CD4-positive, alpha-beta T cell (primary cell): ENCODE results near the gene BAIAP2. TPM values are rescaled to one million over a fixed set of nuclear protein-coding genes. Genes with fewer than 3 reads are reported as not detected.

Experiments used
- ATAC-seq: fragments of 200-7000 bp; cut with Tn5 transposase; one replicate; pipeline ENCODE4 v1.10.0; 2022; ENCODE audit warnings: mild to moderate bottlenecking; ENCODE audit not compliant: poor library complexity
- CTCF ChIA-PET: fragments of 350-600 bp; sonication (Branson Sonifier 250); formaldehyde crosslinking; loops from one replicate; lab custom pipeline; 2021; ENCODE audit warnings: antibody characterized with exemption, inconsistent platforms; lab: Charles Lee
- POLR2A ChIA-PET: fragments of 350-600 bp; sonication (Branson Sonifier 250); formaldehyde crosslinking; loops from one replicate; lab custom pipeline; 2021; ENCODE audit warnings: antibody characterized with exemption, inconsistent platforms; lab: Charles Lee
- DNase-seq, 14 experiments: peaks; one replicate each; pipeline ENCODE4 v3.0.0-alpha.2; 2013 to 2020; ENCODE audit warnings: mixed read lengths in 2 of 14
- H3K27ac ChIP-seq, 2 donors: one replicate each; pipeline versions ENCODE4 v1.5.1 to v1.7.0; 2013; ENCODE audit warnings: low read length in 2 of 2, low read depth in 1 of 2, mild to moderate bottlenecking in 1 of 2
- H3K27me3 ChIP-seq, 2 experiments: 1 replicate in 1 of 2; 2 replicates in 1 of 2; pipeline versions ENCODE4 v1.6.1 to v1.7.0; 2013; ENCODE audit warnings: low read length in 2 of 2, control low read depth in 1 of 2, mild to moderate bottlenecking in 1 of 2, moderate library complexity in 1 of 2; ENCODE audit not compliant: insufficient read depth in 2 of 2, control insufficient read depth in 1 of 2
- H3K36me3 ChIP-seq: one replicate; pipeline ENCODE4 v1.6.1; 2013; ENCODE audit warnings: low read length, control low read depth; ENCODE audit not compliant: insufficient read depth
- H3K4me1 ChIP-seq: one replicate; pipeline ENCODE4 v1.6.1; 2013; ENCODE audit warnings: low read length, control low read depth; ENCODE audit not compliant: insufficient read depth
- H3K4me3 ChIP-seq: one replicate; pipeline ENCODE4 v1.5.1; 2013; ENCODE audit warnings: mild to moderate bottlenecking, low read length, moderate library complexity
- H3K9me3 ChIP-seq, 2 experiments: 1 replicate in 1 of 2; 2 replicates in 1 of 2; pipeline versions ENCODE4 v1.6.1 to v1.7.0; 2013; ENCODE audit warnings: low read length in 2 of 2, mild to moderate bottlenecking in 2 of 2, control low read depth in 1 of 2, moderate library complexity in 1 of 2; ENCODE audit not compliant: control insufficient read depth in 1 of 2, insufficient read depth in 1 of 2
- H3K27ac Mint-ChIP-seq: one replicate; pipeline ENCODE4 v1.8.0; 2020; ENCODE audit warnings: mixed read lengths
- H3K27me3 Mint-ChIP-seq: one replicate; pipeline ENCODE4 v1.8.0; 2021; ENCODE audit warnings: mixed read lengths
- H3K36me3 Mint-ChIP-seq: one replicate; pipeline ENCODE4 v1.8.0; 2021; ENCODE audit warnings: low read depth, mixed read lengths
- H3K4me1 Mint-ChIP-seq: one replicate; pipeline ENCODE4 v1.8.0; 2021; ENCODE audit warnings: low read depth, mixed read lengths
- H3K4me3 Mint-ChIP-seq: one replicate; pipeline ENCODE4 v1.8.0; 2020; ENCODE audit warnings: mild to moderate bottlenecking, mixed read lengths
- H3K9me3 Mint-ChIP-seq: one replicate; pipeline ENCODE4 v1.8.0; 2020; ENCODE audit warnings: mixed read lengths
- CTCF ChIP-seq: fragments of 200-600 bp; IDR thresholded peaks from one replicate; pipeline ENCODE4 v1.8.0; 2022; ENCODE audit warnings: antibody characterized with exemption, mild to moderate bottlenecking
- intact Hi-C, 2 experiments: fragments of 100-400 bp; cut with DNase I in 1 of 2; cut with micrococcal nuclease in 1 of 2; formaldehyde crosslinking; loops; one replicate each; pipeline versions ENCODE4 v1.15.1 to v1.9.0; 2023 to 2025; cut with DNase I, micrococcal nuclease
- total RNA-seq, 174 experiments: library from RNA in 2 of 174; stranded (reverse) in 2 of 174; gene quantifications; one replicate each; pipeline ENCODE4 v1.2.3 and lab custom pipeline; 2021 to 2026

BAIAP2 gene
- total RNA-seq, 2 experiments from 2014 or later, result 4.2 to 4.9 TPM

- no peaks in the 10 kb centered on the region for H3K27me3 ChIP-seq
- CTCF ChIA-PET, result interaction anchor here (0.6 kb wide), 1 partner anchor 554 kb away, joined by 4 read pairs; no protein-coding TSS in a partner anchor
- H3K27me3 Mint-ChIP-seq, result no peaks in the 10 kb centered on the region
- H3K9me3 Mint-ChIP-seq, result no peaks in the 10 kb centered on the region
- POLR2A ChIA-PET, result no interaction called here
- no peak overlapping the region for H3K27ac ChIP-seq
- H3K4me3 Mint-ChIP-seq, result no peak overlapping the region
- ATAC-seq (no peak), DNase-seq (no peak)
- H3K4me1 ChIP-seq, result no peaks in the 10 kb centered on the region
- no peak overlapping the region for H3K27ac Mint-ChIP-seq
- H3K9me3 ChIP-seq, result no peaks in the 10 kb centered on the region
- intact Hi-C loops, result no loop called here
- no peak overlapping the region for H3K4me3 ChIP-seq
- no peaks in the 10 kb centered on the region for H3K36me3 ChIP-seq
- no peaks in the 10 kb centered on the region for H3K36me3 Mint-ChIP-seq
- H3K4me1 Mint-ChIP-seq, result no peaks in the 10 kb centered on the region
- TF ChIP-seq CTCF, result no peak
Observed at GRCh38 chr17:81069135-81069645, 34.2 kb downstream of the BAIAP2 start.

DNA sequence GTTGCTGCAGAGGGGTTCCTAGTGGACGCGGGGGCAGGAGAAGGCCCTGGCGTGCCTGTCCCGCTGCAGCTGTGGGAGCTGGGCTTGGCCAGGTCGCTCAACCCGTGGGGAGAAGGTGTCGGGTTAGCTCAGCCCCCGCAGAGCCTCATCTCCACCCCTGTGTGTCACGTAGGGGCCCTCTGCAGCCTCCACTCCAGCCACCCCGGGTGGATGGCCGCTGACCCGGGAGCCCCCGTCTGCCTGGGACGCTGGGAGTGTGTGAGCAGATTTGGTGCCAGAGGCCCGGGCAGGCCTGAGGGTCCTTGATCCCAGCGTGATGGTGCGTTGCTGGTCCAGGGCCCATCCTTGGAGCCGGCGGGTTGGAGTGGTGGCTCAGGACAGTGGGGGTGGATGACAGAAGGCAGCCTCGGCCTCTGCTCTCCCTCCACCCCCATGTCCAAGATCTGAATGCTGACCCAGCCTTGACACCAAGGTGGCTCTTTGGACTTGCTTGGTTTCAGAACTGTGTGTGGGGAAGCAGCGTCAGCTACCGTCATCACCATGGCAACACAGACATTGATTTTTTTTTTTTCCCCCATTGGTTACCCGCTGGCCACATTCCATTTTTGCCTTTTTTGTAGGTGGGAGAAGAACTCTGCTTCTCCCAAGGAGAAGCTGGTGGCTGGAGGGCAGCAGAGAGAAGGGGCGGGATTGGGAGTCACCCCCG is 35.7 kb downstream of the BAIAP2 start:
- no peak for DNase-seq

More for the DNA sequence above, 35.7 kb downstream of the BAIAP2 start:
- Histone ChIP-seq H3K27me3 (no peaks in the 10 kb centered on the region), H3K36me3 (no peaks in the 10 kb centered on the region), H3K27ac (no peak overlapping the region), H3K9me3 (no peaks in the 10 kb centered on the region), H3K4me3 (no peak overlapping the region), H3K4me1 (no peaks in the 10 kb centered on the region)
- H3K4me1 Mint-ChIP-seq, result no peaks in the 10 kb centered on the region
- ATAC-seq, result no peak
- intact Hi-C loops, result no loop called here
- H3K36me3 Mint-ChIP-seq, result no peaks in the 10 kb centered on the region
- H3K9me3 Mint-ChIP-seq, result no peaks in the 10 kb centered on the region
- H3K27ac Mint-ChIP-seq, result no peak overlapping the region
- no peak overlapping the region for H3K4me3 Mint-ChIP-seq
- CTCF ChIA-PET, result no interaction called here
- no peak for TF ChIP-seq CTCF
- H3K27me3 Mint-ChIP-seq, result no peaks in the 10 kb centered on the region
- POLR2A ChIA-PET, result no interaction called here
